ENCODE measurements around the gene CENPU.
"Not testable (repeated sequence)": the region's sequence is repeated elsewhere in the genome, so short reads cannot be mapped to it uniquely, and the experiment has no call there.

CENPU gene

GRCh38 chr4:184733654-184734524 lies at the start of gene CENPU:
TSS of gene CENPU (minus strand) at chr4:184734096. CDS start at chr4:184734062, 34 bp downstream.
- peak; percentile 97 for DNase-seq

GRCh38 chr4:184782731-184783373 lies 49.0 kb upstream of the CENPU start:
- DNase-seq: no peak

- DNase-seq: not testable (repeated sequence)
Observed at GRCh38 chr4:184779160-184779559, 45.3 kb upstream of the CENPU start.

GRCh38 chr4:184778325-184778724 lies 44.4 kb upstream of the CENPU start:
- no peak for DNase-seq

- DNase-seq: no peak
Observed at GRCh38 chr4:184776821-184777220, 42.9 kb upstream of the CENPU start.

- DNase-seq: no peak
Observed at GRCh38 chr4:184775854-184776555, 42.1 kb upstream of the CENPU start.

GRCh38 chr4:184774152-184774551 lies 40.3 kb upstream of the CENPU start:
- no peak for DNase-seq

- DNase-seq: no peak
Observed at GRCh38 chr4:184771416-184771815, 37.5 kb upstream of the CENPU start.

GRCh38 chr4:184769141-184769765 lies 35.4 kb upstream of the CENPU start:
- no peak for DNase-seq

GRCh38 chr4:184768296-184768695 lies 34.4 kb upstream of the CENPU start:
- no peak for DNase-seq

- DNase-seq: no peak
Observed at GRCh38 chr4:184766446-184766845, 32.5 kb upstream of the CENPU start.

GRCh38 chr4:184765473-184766340 lies 31.8 kb upstream of the CENPU start:
- DNase-seq: no peak

GRCh38 chr4:184764601-184765000 lies 30.7 kb upstream of the CENPU start:
- DNase-seq: no peak

- DNase-seq: no peak
Observed at GRCh38 chr4:184763150-184763780, 29.4 kb upstream of the CENPU start.

- DNase-seq: peak; percentile 35
Observed at GRCh38 chr4:184762100-184762499, 28.2 kb upstream of the CENPU start.

GRCh38 chr4:184760681-184761080 lies 26.8 kb upstream of the CENPU start:
- no peak for DNase-seq

- no peak for DNase-seq
Observed at GRCh38 chr4:184757810-184758209, 23.9 kb upstream of the CENPU start.

- DNase-seq: no peak
Observed at GRCh38 chr4:184756399-184756798, 22.5 kb upstream of the CENPU start.

GRCh38 chr4:184755278-184755677 lies 21.4 kb upstream of the CENPU start:
- no peak for DNase-seq

- DNase-seq: no peak
Observed at GRCh38 chr4:184752496-184753275, 18.8 kb upstream of the CENPU start.

- no peak for DNase-seq
Observed at GRCh38 chr4:184751585-184751956, 17.7 kb upstream of the CENPU start.
